Effector memory CD4-positive, alpha-beta T cell (primary cell): Measurements from ENCODE around the gene GREB1.

Experiments used
- DNase-seq, 3 donors: peaks; one replicate each; pipeline ENCODE4 v3.0.0-alpha.2; 2020
- H3K27ac ChIP-seq: 2 replicates; pipeline ENCODE4 v1.7.0; 2013; ENCODE audit warnings: mild to moderate bottlenecking, low read length, moderate library complexity; ENCODE audit not compliant: insufficient read depth, poor library complexity, severe bottlenecking
- H3K27me3 ChIP-seq: replicated peaks from 2 replicates; pipeline ENCODE4 v1.7.0; 2013; ENCODE audit warnings: mild to moderate bottlenecking, low read length; ENCODE audit not compliant: insufficient read depth, control insufficient read depth, poor library complexity, severe bottlenecking
- H3K36me3 ChIP-seq: 2 replicates; pipeline ENCODE4 v1.7.0; 2013; ENCODE audit warnings: mild to moderate bottlenecking, low read length, moderate library complexity; ENCODE audit not compliant: control insufficient read depth, insufficient read depth
- H3K4me1 ChIP-seq: 2 replicates; pipeline ENCODE4 v1.7.0; 2013; ENCODE audit warnings: low read length, mild to moderate bottlenecking; ENCODE audit not compliant: control insufficient read depth, insufficient read depth, poor library complexity, severe bottlenecking
- H3K4me3 ChIP-seq: 2 replicates; pipeline ENCODE4 v1.7.0; 2013; ENCODE audit warnings: low read length, low read depth, mild to moderate bottlenecking; ENCODE audit not compliant: insufficient read depth, poor library complexity, severe bottlenecking
- H3K9me3 ChIP-seq: 2 replicates; pipeline ENCODE4 v1.7.0; 2013; ENCODE audit warnings: mild to moderate bottlenecking, low read length, moderate library complexity; ENCODE audit not compliant: control insufficient read depth

GREB1 gene

DNA sequence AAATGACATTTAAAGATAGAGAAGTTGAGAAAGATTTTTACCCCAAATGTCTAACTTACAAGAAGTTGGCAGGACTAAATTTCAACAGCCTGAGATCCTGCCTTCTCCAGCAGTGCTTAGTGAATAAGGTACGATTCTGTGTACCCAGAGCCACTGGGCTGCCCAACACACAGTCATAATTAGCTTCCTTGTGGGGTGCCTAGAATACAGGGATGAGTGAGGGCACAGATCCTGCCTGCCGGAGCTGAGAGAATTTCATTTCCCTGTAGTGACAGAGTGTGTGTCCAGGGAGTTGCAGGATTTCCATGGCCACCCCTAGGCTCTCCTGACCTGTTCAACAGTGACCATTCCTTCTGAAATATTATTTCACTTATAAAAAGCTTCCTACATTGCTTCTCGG is 27.0 kb downstream of the GREB1 start:
- no peak for DNase-seq
- Histone ChIP-seq H3K36me3 (no peaks in the 10 kb centered on the region), H3K9me3 (no peaks in the 10 kb centered on the region), H3K27ac (no peak overlapping the region), H3K27me3 (no peaks in the 10 kb centered on the region), H3K4me3 (no peak overlapping the region), H3K4me1 (no peaks in the 10 kb centered on the region)

DNA sequence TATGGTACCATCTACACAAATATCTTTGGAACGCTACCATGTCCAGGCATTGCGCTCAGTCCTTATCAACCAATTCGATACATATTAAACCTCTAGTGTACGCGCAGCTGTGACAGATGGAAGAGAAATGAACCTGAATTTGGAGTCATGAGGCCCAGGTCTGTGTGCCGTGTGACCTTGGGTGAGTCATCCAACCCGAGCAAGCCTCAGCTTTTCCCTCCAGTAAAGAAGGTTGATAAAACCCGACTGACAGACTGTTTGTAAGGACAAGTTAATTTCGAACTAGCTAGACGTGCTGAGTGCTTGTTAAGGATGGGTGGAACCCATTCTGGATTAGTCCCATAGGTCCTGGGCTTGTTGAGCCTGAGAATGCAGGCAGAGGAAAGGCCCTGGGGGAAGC is 28.2 kb downstream of the GREB1 start:
- Histone ChIP-seq H3K36me3 (no peaks in the 10 kb centered on the region), H3K9me3 (no peaks in the 10 kb centered on the region), H3K4me3 (no peak overlapping the region), H3K4me1 (no peaks in the 10 kb centered on the region), H3K27me3 (no peaks in the 10 kb centered on the region), H3K27ac (no peak overlapping the region)
- no peak for DNase-seq

GRCh38 chr2:11562476-11562875 is 28.6 kb downstream of the GREB1 start:
- H3K9me3 ChIP-seq, result no peaks in the 10 kb centered on the region
- no peak for DNase-seq
- no peak overlapping the region for H3K27ac ChIP-seq
- H3K4me3 ChIP-seq, result no peak overlapping the region
- no peaks in the 10 kb centered on the region for H3K27me3 ChIP-seq
- no peaks in the 10 kb centered on the region for H3K4me1 ChIP-seq
- H3K36me3 ChIP-seq, result no peaks in the 10 kb centered on the region

GRCh38 chr2:11563784-11564666 is 30.2 kb downstream of the GREB1 start:
- H3K27me3 ChIP-seq, result no peaks in the 10 kb centered on the region
- no peak overlapping the region for H3K27ac ChIP-seq
- no peak overlapping the region for H3K4me3 ChIP-seq
- no peaks in the 10 kb centered on the region for H3K36me3 ChIP-seq
- H3K4me1 ChIP-seq, result no peaks in the 10 kb centered on the region
- H3K9me3 ChIP-seq, result no peaks in the 10 kb centered on the region
- DNase-seq, result no peak

GRCh38 chr2:11564816-11565567 is 31.1 kb downstream of the GREB1 start:
- no peak for DNase-seq
- Histone ChIP-seq H3K27ac (no peak overlapping the region), H3K36me3 (no peaks in the 10 kb centered on the region), H3K27me3 (no peaks in the 10 kb centered on the region), H3K4me1 (no peaks in the 10 kb centered on the region), H3K4me3 (no peak overlapping the region), H3K9me3 (no peaks in the 10 kb centered on the region)

- Histone ChIP-seq H3K27ac (no peak overlapping the region), H3K9me3 (no peaks in the 10 kb centered on the region), H3K4me3 (no peak overlapping the region), H3K4me1 (no peaks in the 10 kb centered on the region), H3K36me3 (no peaks in the 10 kb centered on the region), H3K27me3 (no peaks in the 10 kb centered on the region)
- DNase-seq, result no peak
Observed at GRCh38 chr2:11566383-11566782, 32.5 kb downstream of the GREB1 start.

GRCh38 chr2:11567631-11568031 is 33.8 kb downstream of the GREB1 start:
- no peaks in the 10 kb centered on the region for H3K27me3 ChIP-seq
- H3K4me1 ChIP-seq, result no peaks in the 10 kb centered on the region
- H3K36me3 ChIP-seq, result no peaks in the 10 kb centered on the region
- H3K9me3 ChIP-seq, result no peaks in the 10 kb centered on the region
- H3K27ac ChIP-seq, result no peak overlapping the region
- H3K4me3 ChIP-seq, result no peak overlapping the region
- DNase-seq, result no peak

GRCh38 chr2:11568436-11568835 is 34.6 kb downstream of the GREB1 start:
- H3K27me3 ChIP-seq, result no peaks in the 10 kb centered on the region
- H3K4me3 ChIP-seq, result no peak overlapping the region
- DNase-seq, result no peak
- H3K36me3 ChIP-seq, result no peaks in the 10 kb centered on the region
- H3K9me3 ChIP-seq, result no peaks in the 10 kb centered on the region
- no peak overlapping the region for H3K27ac ChIP-seq
- H3K4me1 ChIP-seq, result no peaks in the 10 kb centered on the region

- H3K4me3 ChIP-seq, result no peak overlapping the region
- no peak overlapping the region for H3K27ac ChIP-seq
- no peaks in the 10 kb centered on the region for H3K27me3 ChIP-seq
- H3K4me1 ChIP-seq, result no peaks in the 10 kb centered on the region
- no peaks in the 10 kb centered on the region for H3K36me3 ChIP-seq
- DNase-seq, result no peak
- H3K9me3 ChIP-seq, result no peaks in the 10 kb centered on the region
Observed at GRCh38 chr2:11569636-11570035, 35.8 kb downstream of the GREB1 start.

GRCh38 chr2:11571170-11571569 is 37.3 kb downstream of the GREB1 start:
- no peak overlapping the region for H3K4me3 ChIP-seq
- no peak overlapping the region for H3K27ac ChIP-seq
- H3K36me3 ChIP-seq, result no peaks in the 10 kb centered on the region
- H3K27me3 ChIP-seq, result no peaks in the 10 kb centered on the region
- DNase-seq, result no peak
- no peaks in the 10 kb centered on the region for H3K9me3 ChIP-seq
- H3K4me1 ChIP-seq, result no peaks in the 10 kb centered on the region
